ENCODE results near the gene DOK4.

Gene DOK4

DNA sequence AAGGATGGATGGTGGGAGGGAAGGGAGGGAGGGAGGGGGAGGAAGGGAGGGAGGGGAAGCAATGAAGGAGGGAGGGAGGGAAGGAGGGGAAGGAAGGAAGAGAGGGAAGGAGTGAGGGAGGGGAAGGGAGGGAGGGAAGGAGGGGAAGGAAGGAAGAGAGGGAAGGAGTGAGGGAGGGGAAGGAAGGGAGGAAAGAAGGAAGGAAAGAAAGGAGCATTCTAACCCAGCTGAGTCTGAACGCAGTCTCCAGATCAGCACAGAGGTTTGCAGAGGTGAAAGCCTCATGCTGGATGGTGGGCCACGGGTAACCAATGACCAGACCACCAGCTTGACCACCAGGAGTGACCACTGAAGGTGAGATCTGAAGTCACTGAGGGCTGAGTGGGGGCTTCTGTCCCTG is 63.1 kb downstream of the DOK4 start:
- H3K27ac ChIP-seq = no peak overlapping the region
- TF ChIP-seq, protein P1, sequence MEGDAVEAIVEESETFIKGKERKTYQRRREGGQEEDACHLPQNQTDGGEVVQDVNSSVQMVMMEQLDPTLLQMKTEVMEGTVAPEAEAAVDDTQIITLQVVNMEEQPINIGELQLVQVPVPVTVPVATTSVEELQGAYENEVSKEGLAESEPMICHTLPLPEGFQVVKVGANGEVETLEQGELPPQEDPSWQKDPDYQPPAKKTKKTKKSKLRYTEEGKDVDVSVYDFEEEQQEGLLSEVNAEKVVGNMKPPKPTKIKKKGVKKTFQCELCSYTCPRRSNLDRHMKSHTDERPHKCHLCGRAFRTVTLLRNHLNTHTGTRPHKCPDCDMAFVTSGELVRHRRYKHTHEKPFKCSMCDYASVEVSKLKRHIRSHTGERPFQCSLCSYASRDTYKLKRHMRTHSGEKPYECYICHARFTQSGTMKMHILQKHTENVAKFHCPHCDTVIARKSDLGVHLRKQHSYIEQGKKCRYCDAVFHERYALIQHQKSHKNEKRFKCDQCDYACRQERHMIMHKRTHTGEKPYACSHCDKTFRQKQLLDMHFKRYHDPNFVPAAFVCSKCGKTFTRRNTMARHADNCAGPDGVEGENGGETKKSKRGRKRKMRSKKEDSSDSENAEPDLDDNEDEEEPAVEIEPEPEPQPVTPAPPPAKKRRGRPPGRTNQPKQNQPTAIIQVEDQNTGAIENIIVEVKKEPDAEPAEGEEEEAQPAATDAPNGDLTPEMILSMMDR (IDR thresholded peaks at IDR 0.05) = no peak
- no peak for TF ChIP-seq ZFX (IDR thresholded peaks at IDR 0.05; ENCODE audit: borderline replicate concordance)

DNA sequence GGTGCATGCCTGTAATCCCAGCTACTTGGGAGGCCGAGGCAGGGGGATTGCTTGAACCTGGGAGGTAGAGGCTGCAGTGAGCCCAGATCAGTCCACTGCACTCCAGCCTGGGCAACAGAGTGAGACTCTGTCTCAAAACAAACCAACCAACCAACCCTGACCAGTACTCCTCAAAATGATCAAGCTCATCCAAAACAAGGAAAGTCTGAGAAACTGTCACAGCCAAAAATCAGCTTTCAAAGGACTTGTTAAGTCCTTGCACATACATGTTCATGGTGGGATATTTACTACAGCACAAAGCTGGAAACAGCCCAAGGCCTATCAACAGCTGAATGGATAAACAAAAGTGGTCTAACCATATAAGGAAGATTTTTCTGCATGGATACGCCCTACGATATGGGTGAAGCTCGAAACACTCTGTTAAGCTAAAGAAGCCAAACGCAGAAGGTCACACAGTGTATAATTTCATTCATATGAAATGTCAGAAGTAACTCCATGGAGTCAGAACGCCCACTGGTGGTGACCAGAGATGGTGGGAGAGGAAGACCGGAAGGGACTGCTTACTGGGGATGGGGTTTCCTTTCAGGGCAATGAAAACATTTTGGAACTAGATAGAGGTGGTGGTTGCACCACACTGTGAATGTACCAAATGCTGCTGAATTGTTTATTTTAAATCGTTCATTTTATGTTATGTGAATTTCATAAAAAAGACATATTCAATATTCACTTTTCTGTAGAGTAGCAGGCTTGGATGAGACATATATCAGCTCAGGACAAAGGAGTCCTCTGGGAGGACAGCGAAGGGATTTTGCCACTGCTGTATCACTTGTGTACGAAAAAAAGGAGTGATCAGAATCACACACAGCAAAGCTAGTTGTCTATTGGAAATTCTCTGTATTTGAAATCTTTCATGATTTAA is 64.0 kb downstream of the DOK4 start:
- no peak for TF ChIP-seq ZFX (IDR thresholded peaks at IDR 0.05; ENCODE audit: borderline replicate concordance)
- TF ChIP-seq, protein P1 (IDR thresholded peaks at IDR 0.05) = peak; percentile 82
- H3K27ac ChIP-seq = peak overlapping the region; percentile 23; the same call in 1 of the 2 replicates

Measured in 22Rv1 (cell line).